Stimulated activated CD4-positive, alpha-beta T cell treated with anti-CD3 and anti-CD28 coated beads, Interleukin-2, amount 100 ng/mL, for 24 hours (primary cell): Measurements from ENCODE around the gene ADCK1.
"Not testable (repeated sequence)": the region's sequence is repeated elsewhere in the genome, so short reads cannot be mapped to it uniquely, and the experiment has no call there.

Experiments
- DNase-seq, 2 donors: peaks; one replicate each; pipeline ENCODE4 v3.0.0-alpha.2; 2020

The ADCK1 gene

DNA sequence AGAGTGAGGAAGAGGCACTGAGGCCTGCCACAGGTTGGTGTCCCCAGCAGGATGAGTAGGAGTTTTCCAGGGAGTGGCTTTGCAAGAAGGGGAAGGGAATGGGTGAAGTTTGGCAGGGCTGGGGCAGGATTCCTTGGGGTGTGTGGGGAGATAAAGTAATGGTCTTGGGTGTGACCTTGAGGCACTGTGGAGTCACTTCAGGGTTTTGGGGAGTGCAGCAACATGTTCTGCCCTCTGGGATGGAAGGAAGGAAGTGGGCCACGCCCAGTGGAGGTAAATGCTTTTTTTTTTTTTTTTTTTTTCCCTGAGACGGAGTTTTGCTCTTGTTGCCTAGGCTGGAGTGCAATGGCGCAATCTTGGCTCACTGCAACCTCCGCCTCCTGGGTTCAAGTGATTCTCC, 108.9 kb downstream of the ADCK1 start:
- no peak for DNase-seq

DNA sequence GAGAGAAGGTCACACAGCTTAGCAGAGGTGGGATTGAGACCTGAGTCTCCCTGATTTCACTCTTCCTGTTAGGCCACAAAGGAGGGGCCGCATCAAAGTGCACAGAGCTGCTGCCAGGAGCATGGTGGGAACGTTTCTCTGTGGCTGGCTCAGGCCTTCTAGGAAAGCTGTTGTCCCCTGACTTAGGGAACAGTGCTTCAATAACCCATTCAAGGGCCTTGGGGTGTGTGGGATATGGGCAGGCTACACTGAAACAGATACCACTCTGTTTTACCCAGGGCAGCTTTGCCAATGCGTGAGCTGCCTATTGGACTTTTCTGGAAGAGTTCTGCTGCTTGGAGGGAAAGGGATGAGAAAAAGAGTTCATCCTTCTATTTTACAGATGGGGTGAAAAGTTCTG, 110.0 kb downstream of the ADCK1 start:
- DNase-seq, result no peak

DNA sequence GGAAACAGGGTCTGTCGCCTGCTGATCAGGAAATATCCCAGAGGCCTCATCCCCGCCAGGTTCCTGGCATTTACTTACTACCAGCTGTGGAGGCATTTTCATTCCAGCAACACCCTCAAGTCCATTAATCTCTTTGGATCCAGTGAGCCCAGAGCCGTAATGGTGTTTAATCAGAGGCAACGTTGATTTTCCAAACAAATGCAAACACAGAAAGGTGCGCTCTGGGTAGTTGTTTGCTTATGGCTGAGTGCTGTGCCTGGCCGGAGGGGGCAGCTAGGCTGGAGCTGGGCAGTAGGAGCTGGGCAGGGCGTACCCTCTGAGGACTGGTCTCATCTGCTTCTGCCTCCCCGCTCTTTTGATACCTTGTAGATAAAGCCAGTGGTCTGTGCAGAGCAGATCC, 110.6 kb downstream of the ADCK1 start:
- no peak for DNase-seq

DNA sequence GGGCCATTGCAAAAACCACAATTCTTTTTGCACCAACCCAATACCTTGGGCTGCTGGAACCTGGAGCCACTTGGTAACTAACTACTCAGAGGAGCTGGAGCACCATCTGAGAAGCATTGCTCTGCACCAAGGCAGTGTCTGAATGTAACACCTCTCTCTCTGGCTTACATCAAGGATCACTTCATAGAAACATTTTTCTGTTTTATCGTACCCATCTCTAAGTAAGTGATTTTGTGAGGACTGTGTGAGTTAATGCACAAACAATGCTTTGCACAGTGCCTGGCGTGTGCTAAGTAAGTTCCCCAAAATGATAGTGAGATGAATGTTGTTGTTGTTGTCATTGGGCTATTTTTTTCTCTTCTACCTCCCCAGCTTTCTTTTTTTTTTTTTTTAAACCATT, 111.4 kb downstream of the ADCK1 start:
- no peak for DNase-seq

DNA sequence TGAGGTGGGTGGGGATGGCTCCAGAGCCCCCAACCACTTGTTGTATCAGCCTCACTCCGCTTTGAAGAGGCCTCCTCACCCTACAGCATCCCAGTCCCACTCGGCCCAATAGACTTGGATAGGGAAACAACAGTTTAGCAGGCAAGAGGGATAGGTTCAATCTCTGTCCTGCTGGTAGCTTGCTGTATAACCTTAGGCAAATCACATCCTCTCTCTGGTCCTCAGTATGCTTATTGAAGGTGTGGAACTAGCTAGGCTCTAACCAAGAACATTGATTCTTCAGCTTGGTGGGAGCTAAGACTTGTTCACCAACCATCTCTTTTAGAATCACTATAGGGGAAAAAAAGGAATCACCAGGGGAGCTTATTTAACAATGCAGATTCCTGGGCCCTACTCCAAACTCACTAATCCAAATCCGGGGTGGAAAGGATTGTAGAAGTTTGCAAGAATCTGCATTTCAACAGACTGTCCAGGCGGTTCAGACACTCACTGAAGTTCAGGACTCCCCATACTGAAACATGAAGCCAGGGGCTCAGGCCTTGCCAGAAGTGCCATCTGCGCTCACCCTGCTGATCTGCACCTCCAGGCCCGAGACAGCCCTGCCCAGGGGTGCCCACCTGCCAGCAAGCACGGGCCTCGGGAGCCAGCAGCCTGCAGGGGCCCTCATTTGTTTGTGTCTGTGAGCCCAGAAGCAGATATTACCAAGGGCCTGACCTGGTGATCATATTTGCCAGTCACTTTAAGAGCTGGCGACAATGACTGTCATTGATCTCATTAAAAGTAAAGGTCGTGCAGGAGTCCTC, 113.0 kb downstream of the ADCK1 start:
- DNase-seq, result no peak

DNA sequence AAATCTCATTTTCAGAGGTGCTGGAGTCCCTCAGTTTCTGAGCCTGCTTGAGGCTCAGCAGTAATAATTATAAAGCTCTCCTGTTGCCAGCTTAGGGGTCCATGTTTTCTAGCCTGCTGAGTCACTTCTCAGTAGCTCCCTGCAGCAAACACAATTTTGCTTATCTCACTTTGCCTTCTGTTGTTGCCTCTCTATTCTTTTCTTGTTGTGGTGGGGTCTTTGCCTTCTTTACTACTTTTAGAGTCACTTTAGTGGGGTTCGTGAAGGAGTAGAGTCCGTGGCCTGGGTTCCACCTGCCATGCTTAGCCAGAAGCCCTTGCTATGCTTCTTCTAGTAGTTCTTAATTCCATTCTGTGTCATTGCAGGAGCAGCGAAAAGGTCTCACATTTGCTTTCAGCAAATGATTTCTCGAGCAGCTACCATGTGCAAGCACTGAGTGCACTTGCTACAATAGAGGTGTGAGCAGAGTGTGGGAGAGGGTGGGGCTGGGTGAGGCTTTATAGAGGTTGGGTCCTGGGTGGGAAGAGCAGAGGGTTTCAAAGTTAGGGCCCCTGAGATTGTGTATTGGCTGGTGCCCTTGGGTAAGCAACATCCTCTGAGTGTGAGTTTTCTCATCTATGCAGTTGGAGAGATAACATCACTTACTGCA, 114.3 kb downstream of the ADCK1 start:
- no peak for DNase-seq

DNA sequence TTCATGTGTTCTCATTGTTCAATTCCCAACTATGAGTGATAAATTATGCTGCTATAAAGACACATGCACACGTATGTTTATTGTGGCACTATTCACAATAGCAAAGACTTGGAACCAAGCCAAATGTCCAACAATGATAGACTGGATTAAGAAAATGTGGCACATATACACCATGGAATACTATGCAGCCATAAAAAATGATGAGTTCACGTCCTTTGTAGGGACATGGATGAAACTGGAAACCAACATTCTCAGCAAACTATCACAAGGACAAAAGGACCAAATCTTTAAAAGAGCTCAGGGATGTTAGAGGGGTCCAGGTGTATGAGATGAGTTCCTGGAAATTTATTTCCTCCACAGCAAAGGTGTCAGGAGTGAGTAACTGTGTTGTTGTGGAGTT, 115.5 kb downstream of the ADCK1 start:
- DNase-seq, result not testable (repeated sequence)

DNA sequence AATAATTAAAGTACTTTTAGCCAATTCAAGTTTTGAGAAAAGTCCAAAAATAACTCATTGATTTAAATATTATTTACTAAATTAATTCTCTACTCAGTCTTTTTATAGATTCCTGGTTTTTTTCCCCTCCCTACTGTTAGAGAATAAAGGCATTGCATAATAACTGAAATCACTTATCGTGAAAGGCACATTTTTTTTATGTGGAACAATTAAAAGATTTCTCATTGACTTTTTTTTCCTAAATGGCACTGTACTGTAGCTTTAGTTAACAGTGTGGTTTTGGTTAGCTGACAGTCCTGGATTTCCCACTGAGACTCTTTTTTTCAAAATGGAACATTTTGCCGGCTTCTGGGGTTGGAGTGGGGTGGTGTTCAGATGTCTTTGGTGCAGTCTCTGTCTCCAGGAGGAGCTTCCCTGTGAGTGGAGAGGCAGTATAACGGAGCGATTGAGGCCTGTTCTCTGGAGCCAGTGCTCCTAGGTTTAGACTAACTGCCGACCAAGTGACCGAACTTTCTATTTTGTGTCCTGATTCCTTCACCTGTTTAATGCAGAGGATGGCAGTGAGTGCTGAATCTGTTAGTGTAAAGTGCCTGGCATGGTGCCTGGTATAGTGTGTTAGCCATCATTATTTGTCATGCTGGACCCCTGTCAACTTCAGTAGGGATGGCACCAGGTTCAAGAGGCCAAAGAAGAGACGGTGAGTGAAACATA, 117.7 kb downstream of the ADCK1 start:
- DNase-seq, result no peak

DNA sequence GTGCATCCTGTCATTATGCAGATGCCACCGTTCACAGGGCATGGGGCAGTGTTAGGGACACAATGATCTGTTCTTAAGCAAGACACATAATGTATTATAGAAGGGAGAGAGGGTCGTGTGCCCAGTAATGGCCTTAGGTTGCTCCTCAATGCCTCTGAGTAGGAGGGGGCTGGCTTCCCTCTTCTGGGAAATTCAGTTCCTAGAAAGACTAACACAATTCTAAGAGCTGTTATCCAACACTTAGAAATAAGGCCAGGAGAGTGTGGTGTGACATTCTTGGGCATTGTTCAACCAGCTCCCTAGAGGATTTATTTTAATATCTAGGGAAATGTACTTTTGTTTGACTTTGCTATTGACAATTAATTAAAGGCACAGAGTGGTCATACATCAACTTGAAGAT, 118.5 kb downstream of the ADCK1 start:
- DNase-seq, result no peak

DNA sequence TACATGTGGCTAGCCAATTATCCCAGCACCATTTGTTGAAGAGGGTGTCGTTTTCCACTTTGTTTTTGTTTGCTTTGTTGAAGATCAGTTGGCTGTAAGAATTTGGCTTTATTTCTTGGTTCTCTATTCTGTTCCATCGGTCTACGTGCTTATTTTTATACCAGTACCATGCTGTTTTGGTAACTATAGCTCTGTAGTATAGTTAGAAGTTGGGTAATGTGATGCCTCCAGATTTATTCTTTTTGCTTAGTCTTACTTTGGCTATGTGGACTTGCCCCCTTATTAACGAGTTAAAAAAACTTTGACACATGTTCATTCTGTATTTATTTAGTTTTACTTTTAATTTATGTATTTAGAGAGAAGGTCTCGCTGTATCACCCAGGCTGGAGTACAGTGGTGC, 120.4 kb downstream of the ADCK1 start:
- DNase-seq, result no peak

DNA sequence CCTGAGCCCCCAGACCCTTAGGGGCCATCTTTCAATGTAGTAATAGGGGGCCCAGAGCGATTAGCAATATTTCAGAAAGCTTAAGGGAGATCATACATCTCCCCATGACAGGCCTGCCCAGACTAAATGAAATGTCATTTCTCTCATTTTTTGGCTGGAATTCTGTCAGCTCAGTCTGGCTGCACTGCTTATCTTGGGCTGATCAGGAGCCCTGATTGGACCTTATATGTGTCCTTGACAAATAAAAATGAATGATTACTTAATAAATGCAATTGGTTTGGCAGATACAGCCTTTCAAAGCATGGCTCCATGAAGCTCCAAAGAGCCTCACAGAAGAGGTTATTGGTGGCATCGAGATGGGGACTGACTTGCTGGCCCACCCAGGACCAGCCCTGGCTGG, 121.9 kb downstream of the ADCK1 start:
- no peak for DNase-seq

DNA sequence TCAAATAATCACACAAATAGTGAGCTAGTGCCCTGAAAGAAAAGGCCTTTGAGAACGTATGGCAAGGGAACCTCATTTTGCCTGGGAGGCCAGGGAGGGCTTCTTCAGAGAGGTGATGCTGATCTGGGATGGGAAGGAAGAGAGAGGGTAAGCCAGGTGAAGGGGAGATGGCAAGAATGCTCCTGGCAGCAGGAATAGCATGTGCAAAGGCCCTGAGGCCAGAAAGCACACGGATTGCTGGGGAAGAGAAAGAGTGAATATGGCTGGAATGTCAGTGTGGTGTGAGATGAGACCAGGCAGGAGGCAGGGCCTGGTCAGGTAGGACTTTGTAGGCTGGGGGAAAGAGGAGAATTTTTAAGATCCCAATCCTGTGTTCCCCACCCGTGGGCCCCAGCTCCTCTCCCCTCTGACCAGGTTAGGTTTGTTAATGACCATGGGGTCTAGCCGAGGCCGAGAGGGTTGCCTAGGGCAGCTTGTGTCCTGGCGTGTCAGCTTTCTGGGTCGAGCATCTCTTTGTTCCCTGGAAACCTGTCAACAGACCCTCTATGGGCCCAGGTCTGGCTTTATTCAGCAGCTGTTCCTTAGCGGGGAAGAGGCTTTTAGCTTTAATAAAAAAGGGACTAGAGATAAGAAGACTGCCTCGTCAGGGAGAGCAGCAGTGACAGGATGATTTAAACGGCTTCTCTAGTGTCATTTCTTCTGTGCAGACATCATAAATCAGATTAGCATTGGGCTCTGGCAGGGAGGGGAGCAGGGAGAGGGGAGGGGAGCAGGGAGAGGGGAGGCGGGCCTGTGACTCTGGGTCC, 123.4 kb downstream of the ADCK1 start:
- no peak for DNase-seq

DNA sequence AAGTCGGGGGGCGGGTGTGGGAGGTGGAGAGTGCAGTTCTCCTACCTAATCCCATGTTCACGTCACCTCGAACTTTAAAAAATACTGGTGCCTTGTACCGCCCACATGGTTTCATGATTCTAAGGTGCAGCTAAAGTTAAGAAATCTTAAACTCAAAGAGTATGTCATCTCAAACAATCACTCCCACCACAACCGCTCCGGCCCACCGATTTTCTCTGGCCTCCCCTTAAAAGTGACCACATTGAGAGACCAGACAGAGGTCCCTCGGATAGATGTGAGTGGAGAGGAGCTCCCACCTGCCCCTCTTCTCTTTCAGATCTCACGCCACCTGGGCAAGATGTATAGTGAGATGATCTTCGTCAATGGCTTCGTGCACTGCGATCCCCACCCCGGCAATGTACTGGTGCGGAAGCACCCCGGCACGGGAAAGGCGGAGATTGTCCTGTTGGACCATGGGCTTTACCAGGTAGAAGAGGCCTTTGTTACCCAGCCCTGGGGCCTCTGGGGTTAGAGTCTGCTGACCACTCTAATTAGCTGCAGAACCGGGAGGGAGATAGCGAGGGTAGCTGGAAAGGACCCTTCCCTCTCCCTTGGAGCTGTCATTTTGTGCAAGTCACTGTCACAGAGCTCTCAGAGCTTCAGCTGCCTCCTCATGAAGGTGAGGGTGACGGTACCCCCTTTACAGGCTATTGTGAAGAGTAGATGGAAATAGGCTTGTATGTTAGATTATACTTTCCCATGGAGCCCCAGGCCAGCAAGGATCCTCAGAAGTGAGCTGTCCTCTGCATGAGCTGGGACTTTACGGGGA, 124.4 kb downstream of the ADCK1 start:
- no peak for DNase-seq

DNA sequence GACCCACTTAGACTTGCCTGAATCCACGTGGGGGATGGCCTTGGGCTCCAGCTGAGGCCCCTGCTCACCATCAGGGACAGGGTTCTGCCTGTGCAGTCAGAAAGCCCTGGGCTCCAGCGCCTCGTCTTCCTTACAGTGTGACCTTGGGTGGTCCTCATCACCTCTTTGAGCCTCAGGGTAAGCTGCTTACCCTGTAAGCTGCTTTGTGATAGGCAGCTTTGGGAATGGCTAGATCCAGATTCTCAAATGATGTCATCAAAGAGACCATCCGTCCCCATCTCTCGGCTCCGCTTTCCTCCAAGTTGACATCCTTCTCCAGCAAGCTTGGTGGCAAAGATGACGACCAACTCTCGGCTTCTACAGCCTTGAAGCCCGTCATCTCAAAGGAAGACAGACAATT, 127.0 kb downstream of the ADCK1 start:
- DNase-seq, result no peak

DNA sequence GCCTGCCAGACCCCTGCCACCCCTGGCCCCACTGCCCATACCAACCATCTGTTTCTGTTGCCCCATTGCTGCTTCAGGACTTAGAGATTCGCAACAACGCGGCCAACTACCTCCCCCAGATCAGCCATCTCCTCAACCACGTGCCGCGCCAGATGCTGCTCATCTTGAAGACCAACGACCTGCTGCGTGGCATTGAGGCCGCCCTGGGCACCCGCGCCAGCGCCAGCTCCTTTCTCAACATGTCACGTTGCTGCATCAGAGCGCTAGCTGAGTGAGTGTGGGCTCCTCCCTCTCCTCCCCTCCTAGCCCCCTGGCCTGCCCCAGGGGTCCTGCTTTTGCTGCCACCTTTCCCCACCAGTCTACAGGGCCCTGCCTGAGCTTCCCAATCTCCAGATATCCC, 131.5 kb downstream of the ADCK1 start:
- no peak for DNase-seq

DNA sequence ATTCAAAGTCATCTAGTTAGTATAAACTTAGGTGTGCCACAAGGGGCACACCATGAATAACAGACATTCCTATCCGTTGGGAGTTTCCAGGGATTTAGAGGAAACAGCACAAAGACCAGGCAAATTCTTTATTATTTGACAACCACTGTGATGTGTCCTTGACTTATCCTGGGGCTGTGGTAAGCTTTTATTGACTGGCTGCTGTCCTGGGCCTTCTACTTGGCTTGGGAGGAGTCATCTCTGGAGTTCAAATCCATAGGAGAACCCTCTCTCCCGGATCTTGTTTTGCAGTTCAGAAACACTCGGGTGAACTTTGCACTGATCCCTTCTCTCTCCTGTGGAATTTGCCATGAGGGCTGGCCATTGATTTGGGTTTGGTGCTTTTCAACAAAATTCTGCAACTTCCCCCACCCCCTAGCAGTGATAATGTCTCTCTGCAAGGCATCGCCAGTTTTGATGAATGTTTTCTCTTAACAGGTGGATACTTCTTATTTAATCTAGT, 136.3 kb downstream of the ADCK1 start:
- no peak for DNase-seq

DNA sequence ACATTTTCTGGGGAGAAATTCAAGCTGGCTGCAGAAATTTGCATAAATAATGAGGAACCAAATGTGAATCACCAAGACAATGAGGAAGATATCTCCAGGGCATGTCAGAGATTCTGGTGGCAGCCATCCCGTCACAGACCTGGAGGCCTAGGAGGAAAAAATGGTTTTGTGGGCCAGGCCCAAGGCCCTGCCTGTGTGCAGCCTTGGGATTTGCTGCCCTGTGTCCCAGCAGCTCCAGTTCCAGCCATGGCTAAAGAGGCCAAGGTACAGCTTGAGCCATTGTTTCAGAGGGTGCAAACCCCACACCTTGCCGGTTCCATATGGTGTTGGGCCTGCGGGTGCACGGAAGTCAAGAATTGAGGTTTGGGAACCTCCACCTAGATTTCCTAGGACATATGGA, 147.5 kb downstream of the ADCK1 start:
- no peak for DNase-seq

DNA sequence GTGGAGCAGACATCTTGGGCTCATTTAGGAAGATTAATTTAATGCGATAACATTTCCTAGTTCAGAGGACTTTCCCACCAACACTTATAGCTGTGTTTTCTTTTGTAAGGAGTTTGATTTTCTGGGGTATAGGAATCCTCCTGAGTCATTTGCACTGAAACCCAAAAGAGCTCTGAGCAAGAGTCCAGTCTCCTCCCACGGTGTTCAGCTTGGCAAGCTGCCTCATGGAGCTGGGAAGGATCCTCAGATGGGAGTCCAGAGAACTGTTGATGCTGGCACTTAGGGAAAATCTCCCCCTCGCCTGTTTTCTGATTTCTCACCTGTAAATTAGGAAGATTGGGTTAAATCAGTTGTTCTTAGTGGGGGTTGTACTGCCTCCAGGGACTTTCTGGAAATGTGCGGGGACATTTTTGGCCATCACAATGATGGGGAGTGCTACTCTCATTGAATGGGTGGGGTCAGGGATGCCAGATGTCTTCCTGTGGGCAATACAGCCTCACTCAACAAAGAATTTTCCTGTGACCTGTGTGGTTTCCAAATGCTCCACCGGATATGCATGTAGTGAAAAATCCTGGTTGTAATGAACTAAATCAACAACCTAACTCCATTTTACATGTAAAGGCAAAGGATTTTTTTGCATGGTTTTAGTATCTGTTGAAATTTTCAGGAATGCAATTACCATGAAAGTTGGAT, 150.6 kb downstream of the ADCK1 start:
- DNase-seq, result no peak

DNA sequence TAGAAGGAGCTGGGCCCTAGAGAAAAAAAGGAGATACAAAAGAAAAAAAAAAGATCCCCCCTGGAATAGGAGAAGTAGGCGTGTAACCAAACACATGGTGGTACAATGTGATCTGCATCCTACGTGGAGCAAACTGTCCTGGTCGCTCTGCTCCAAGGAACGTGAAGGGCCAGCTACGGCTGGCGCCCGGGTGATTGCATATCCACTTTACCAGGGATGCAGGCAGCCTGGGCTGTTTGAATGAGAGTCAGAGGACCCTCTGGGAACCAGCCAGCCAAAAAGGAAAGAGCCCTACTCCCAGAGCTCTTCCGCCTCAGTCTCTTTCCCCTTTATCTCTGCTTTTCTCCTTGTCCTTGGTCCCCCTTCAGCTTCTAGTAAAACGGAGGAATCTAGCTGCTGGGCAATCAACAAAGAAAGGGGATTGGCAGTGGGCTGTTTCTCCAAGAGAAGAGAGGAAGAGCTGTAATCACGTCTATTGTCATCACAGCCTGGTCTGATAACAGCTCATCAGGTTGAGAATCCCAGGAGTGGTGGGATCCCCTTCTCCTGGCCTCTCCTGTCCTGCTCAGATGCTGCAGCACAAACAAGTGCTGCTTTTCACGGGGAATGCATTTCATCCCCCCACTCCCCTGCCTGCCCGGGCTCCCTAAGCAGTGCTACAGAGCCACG, 156.0 kb downstream of the ADCK1 start:
- no peak for DNase-seq

DNA sequence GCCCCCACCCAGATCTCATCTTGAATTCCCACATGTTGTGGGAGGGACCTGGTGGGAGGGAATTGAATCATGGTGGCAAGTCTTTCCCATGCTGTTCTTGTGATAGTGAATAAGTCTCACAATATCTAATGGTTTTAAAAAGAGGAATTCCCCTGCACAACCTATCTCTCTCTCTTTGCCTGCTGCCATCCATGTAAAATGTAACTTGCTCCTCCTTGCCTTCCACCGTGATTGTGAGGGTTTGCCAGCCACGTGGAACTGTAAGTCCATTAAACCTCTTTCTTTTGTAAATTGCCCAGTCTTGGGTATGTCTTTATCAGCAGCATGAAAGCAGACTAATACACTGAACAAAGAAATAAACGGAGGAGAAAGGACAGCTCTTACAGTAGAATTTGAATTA, 159.8 kb downstream of the ADCK1 start:
- DNase-seq, result not testable (repeated sequence)
